ENCODE data around the gene RPS28.
A peak's percentile ranks its signal among the peaks of the same experiment; 100 is the strongest.
"Not testable (repeated sequence)": the region's sequence is repeated elsewhere in the genome, so short reads cannot be mapped to it uniquely, and the experiment has no call there.

Gene RPS28

DNA sequence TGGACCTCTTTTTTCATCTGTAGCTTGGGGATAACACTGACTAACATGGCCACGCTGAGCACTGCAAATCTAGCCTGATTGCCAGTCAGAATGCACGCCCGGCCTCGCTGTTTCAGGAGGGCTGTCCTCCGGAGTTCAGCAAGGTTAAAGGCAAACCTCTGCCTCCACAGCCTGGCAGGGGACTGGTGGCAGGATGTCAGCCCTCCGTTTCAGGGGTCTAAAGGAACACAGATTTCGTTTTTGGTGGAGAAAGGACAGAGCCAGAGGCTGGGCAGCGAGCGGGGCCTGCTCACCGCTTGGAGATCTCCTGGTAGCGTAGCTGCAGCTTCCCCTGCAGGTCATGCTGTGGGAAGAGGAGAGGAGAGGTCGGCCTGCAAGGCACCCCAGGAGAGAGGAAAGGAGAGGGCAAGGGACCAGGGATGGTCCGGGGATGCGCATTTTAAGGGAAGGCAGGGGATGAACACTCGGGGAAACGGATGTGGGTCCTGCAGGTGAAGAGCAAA is 681 bp upstream of the RPS28 start:
- no peak for DNase-seq (ENCODE audit: low read depth)

- no peak for DNase-seq (ENCODE audit: low read depth)
Measured at GRCh38 chr19:8321986-8322637, 816 bp downstream of the RPS28 start.

- no peak for DNase-seq (ENCODE audit: low read depth)
Measured at GRCh38 chr19:8322638-8322997, 1.3 kb downstream of the RPS28 start.

- no peak for DNase-seq (ENCODE audit: low read depth)
Measured at GRCh38 chr19:8323781-8324185, 2.5 kb downstream of the RPS28 start.

DNA sequence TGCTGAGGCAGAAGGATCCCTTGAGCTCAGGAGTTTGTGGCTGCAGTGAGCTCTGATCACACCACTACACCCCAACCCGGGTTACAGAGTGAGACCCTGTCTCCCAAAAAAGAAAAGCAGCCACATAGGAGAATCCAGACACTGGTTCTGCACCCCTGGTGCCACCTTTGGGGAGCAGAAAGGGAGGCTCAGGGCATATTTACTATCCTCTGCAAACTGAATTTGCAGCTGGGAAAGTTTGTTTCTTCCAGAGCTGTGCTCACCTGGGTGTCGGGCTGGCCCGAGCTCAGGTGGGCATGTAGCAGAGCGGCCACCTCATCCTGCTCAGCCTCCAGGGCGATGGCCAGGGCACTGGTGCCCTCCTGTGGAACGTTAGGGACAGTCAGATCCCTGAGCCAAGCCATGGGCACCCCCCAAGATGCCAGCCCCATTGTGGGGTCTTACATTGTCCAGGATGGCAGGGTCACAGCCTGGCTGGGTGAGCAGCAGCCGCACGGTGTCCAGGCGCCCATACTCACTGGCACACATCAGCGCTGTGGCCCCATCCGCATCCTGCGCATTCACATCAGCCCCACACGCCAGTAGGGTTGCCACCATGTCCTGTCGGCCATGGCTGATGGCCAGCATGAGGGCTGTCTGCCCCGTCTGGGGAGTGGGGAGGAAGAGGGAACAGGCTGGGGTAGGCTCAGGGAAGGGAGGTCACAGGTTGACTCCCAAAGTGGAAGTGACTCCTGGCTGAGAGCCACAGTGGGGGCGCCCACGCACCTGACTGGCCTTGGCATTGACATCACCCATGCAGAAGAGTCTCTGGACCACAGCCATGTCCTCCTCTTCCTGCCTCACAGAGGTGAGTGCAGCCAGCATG is 3.1 kb downstream of the RPS28 start:
- DNase-seq (ENCODE audit: low read depth), result no peak

- no peak for DNase-seq (ENCODE audit: low read depth)
Measured at GRCh38 chr19:8325454-8325853, 4.2 kb downstream of the RPS28 start.

DNA sequence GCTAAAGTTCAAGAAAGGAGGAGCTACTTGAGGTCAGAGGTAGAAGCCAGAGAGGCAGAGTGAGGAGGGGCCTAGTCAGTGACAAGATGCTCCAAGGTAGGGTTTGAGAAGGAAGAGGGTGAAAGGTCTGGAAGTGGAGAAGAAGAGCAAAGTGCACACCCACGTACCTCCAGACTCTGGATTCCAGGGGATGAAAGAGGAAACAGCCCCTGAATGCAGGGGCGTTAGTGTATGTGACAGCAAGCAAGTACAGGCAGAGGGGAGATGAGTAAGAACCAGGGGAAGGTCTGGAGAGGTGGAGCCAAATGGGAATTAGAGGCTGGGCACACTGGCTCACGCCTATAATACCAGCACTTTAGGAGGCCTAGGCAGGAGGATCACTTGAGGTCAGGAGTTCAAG is 8.7 kb downstream of the RPS28 start:
- DNase-seq (ENCODE audit: low read depth), result no peak

- no peak for DNase-seq (ENCODE audit: low read depth)
Measured at GRCh38 chr19:8331263-8331845, 10.1 kb downstream of the RPS28 start.

- DNase-seq (ENCODE audit: low read depth), result no peak
Measured at GRCh38 chr19:8332976-8333766, 11.9 kb downstream of the RPS28 start.

DNA sequence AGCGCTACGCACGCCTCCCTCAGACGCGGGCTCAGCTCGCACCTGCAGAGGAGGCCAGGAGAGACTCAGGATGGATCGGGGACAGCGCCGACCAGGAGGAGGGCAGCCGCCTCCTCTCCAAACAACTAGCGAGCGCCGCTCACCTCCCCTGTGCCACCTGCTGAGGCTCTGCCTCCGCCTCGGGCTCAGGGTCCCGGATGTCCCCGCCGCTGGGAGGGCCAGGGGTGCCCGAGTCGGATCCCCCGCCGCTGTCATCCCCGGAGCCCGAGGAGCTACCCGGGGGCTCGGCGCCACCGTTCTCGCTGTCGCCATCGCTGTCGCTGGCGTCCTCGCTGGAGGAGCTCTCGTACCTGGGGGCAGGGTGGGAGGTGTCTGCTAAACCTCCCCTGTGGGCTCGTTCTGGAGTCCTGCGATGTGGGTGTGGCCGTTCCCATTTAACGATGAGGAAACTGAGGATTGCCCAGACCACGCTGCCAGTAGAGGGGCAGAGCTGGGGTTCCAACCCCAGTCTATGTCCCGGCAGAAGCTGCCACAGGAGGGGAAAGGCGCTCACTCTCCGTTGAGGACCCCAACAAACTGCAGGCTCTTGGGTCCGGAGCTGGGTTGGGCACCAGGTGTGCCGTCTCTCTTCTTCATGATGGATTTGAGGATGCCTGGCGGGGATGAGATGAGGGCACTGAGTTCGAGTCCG is 12.6 kb downstream of the RPS28 start:
- DNase-seq (ENCODE audit: low read depth), result no peak

DNA sequence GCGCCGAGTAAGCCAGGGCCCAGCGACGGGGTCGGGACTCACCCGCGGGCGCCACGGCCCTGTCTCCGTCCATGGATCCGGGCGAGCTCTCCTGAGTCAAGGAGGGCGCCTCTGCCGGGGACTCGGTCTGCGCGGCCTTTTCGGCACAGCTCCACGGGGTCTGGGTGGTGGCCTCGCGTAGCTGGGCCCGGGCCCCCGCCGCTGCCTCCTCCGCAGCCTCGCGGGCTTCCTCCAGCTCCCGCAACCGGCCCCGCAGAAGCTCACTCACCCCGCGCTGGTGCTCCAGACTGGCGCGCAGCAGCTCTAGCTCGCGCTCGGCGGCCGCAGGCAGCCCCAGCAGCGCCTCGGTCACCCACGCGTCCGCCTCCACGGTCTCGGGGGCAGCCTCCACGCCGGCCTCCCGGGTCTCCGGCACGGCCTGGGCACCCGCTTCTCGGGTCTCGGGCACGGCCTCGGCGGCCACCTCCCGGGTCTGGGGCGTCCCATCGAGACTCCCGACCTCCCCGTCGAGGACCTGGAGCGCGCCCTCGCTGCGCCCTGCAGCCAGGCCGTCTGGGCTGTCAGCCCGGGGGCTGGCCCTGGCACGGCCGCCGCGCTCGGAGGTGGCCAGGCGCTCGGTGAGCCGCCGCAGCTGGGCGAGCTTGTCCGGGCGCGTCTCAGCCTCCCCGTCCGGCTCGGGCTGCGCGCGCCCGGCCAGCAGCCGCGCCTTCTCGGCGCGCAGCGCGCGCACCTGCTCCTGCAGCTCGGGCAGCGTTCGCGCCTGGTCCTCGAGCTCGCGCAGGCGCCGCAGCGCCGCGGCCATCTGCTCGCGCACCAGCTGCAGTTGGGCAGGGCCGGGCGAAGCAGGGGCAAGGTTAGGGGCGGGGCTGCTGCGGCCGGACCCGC is 13.4 kb downstream of the RPS28 start:
- no peak for DNase-seq (ENCODE audit: low read depth)

DNA sequence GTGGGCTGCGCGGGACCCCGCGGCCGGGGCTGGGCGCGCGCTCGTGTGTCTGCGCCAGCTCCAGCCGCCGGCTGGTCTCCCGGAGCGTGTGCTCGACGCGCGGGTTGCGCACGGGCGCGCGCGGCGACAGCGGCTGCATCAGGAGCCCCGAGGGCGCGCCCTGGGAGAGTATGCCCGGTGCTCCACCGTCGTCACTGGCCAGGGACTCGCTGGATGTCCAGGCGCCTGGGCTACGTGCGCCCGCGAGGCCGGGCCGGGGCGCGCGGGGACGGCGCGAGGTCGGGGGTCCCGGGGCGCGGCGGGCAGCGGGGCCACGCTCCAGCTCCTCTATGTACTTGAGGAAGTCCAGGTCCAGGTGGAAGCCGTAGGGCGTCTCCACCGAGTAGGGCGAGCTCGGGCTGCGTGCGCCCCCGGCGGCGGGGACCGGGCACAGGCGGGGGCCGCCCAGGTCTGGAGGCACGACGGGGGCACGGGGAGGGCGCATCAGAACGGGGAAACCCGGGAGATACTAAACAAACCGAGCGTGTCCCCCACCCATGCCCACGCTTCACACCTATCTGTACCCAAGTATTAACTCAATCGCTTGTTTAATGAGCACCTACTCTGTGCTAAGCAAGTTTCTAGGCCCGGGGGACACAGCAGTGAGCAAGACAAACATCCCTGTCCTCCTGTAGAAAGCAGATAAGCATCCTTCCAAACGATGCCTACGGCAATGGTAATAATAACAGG is 14.2 kb downstream of the RPS28 start:
- peak; percentile 15 for DNase-seq (ENCODE audit: low read depth)

DNA sequence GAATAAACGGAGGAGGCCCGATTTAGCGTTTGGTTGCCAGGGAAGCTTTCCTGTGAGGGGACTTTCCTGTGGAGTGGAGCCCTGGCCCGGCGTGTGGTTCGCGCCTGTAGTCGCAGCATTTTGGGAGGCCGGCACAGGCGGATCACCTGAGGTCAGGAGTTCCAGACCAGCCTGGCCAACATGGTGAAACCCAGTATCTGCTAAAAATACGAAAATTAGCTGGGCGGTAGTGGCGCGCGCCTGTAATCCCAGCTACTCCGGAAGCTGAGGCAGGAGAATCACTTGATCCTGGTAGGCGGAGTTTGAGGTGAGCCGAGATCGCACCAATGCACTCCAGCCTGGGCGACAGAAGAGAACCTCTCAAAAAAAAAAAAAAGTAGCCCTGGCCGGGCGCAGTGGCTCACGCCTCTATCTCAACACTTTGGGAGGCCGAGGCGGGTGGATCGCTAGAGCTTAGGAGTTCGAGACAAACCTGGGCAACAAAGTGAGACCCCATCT is 14.8 kb downstream of the RPS28 start:
- no peak for DNase-seq (ENCODE audit: low read depth)

DNA sequence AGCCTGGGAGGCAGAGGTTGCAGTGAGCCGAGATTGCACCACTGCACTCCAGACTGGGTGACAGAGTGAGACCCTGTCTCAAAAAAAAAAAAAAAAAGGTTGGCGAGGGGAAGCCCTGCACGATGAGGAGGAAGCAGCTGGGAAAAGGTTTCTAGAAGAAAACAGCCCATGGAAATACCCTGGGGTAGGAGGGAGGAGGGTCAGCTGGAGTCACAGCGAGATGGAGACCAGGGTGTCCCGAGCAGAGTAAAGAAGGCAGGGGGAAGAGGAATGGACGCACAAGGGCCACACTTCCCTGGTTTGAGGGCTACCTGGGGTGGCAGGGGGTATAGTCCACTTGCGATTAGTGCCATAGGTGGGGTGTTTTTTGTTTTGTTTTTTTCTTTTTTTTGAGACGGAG is 15.4 kb downstream of the RPS28 start:
- DNase-seq (ENCODE audit: low read depth), result no peak

GRCh38 chr19:8337728-8338127 is 16.4 kb downstream of the RPS28 start:
- DNase-seq (ENCODE audit: low read depth), result no peak

DNA sequence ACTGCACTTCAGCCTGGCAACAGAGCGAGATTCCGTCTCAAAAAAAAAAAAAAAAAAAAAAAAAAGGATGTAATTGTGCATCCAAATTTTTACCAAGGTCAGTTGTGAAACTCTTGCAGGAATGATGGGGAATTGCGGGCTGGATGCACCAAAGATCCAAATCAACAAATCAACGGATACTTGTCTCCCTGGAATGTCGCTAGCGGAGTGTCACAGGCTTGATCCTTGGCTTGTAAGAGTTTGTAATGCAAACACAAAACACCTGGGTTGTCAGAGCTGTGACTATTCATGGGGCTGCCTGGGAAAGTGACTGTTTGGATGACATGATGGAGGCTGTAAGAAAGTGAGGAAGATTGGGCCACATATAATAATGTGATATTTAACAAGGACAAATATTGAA is 17.5 kb downstream of the RPS28 start:
- no peak for DNase-seq (ENCODE audit: low read depth)

- no peak for DNase-seq (ENCODE audit: low read depth)
Measured at GRCh38 chr19:8340341-8341096, 19.2 kb downstream of the RPS28 start.

DNA sequence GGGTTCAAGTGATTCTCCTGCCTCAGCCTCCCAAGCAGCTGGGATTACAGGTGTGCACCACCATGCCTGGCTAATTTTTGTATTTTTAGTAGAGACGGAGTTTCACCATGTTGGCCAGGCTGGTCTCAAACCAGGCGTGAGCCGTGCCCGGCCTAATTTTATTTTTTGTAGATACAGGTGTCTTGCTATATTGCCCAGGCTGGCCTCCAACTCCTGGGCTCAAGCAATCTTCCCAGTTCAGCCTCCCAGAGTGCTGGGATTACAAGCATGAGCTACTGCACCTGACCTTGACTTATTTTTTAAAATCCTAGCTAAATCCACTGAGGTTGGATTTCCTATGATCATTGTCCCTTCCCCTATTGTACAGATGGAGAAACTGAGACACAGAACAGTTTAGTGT is 20.2 kb downstream of the RPS28 start:
- not testable (repeated sequence) for DNase-seq (ENCODE audit: low read depth)

DNA sequence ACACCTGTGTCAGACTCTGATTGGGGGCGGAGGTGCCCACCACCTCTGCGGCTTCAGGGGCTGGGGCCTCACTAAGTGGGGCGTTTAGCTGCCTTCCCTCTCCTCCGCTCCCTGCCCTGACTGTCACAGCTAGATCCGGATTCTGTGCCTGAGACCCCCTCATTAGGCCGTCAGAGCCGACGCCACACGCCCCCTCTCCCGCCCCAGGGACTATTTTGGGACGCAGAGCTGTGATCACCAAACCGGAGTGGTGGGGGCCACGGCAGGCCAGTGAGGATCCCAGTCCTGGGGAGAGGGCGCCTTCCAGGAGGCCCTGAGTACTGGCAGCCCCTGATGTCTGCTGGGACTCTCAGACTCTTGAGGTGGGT is 21.0 kb downstream of the RPS28 start:
- DNase-seq (ENCODE audit: low read depth), result no peak
